GM18511 (cell line): ENCODE data around the gene PPM1H.
A peak's percentile ranks its signal among the peaks of the same experiment; 100 is the strongest.

Source experiments
- ATAC-seq: cut with Tn5 transposase; IDR thresholded peaks from one replicate; pipeline ENCODE4 v1.9.1; 2021; ENCODE audit warnings: mild to moderate bottlenecking, moderate library complexity; ENCODE audit not compliant: unreplicated experiment

Gene PPM1H

GRCh38 chr12:62772416-62772955, 162.5 kb downstream of the PPM1H start:
- ATAC-seq = no peak

- no peak for ATAC-seq
These were observed 163.1 kb downstream of the PPM1H start for GRCh38 chr12:62771828-62772227.

GRCh38 chr12:62770381-62770780, 164.6 kb downstream of the PPM1H start:
- ATAC-seq = no peak

GRCh38 chr12:62769076-62769619, 165.8 kb downstream of the PPM1H start:
- ATAC-seq = no peak

- ATAC-seq = no peak
These were observed 167.0 kb downstream of the PPM1H start for GRCh38 chr12:62767946-62768345.

- ATAC-seq = no peak
These were observed 167.5 kb downstream of the PPM1H start for GRCh38 chr12:62767496-62767895.

- ATAC-seq = no peak
These were observed 168.5 kb downstream of the PPM1H start for GRCh38 chr12:62766496-62766895.

GRCh38 chr12:62763861-62764645, 170.9 kb downstream of the PPM1H start:
- ATAC-seq = no peak

- no peak for ATAC-seq
These were observed 171.6 kb downstream of the PPM1H start for GRCh38 chr12:62763312-62763711.

GRCh38 chr12:62762645-62763044, 172.3 kb downstream of the PPM1H start:
- ATAC-seq = no peak

- ATAC-seq = no peak
These were observed 173.3 kb downstream of the PPM1H start for GRCh38 chr12:62761658-62762057.

GRCh38 chr12:62760779-62761178, 174.2 kb downstream of the PPM1H start:
- peak; percentile 98 for ATAC-seq

GRCh38 chr12:62760341-62760740, 174.6 kb downstream of the PPM1H start:
- ATAC-seq = peak; percentile 58

GRCh38 chr12:62758216-62758615, 176.7 kb downstream of the PPM1H start:
- ATAC-seq = no peak

- ATAC-seq = no peak
These were observed 177.9 kb downstream of the PPM1H start for GRCh38 chr12:62757048-62757447.

GRCh38 chr12:62754706-62755105, 180.2 kb downstream of the PPM1H start:
- ATAC-seq = no peak

GRCh38 chr12:62751810-62752155, 183.2 kb downstream of the PPM1H start:
- no peak for ATAC-seq

GRCh38 chr12:62750941-62751809, 183.8 kb downstream of the PPM1H start:
- ATAC-seq = no peak

GRCh38 chr12:62749586-62749985, 185.4 kb downstream of the PPM1H start:
- no peak for ATAC-seq

- ATAC-seq = no peak
These were observed 185.9 kb downstream of the PPM1H start for GRCh38 chr12:62748941-62749468.

- peak; percentile 58 for ATAC-seq
These were observed 190.4 kb downstream of the PPM1H start for GRCh38 chr12:62744551-62744950.
